MV-4-11 (cell line): ENCODE data around the gene LPAR1.
A peak's percentile ranks its signal among the peaks of the same experiment; 100 is the strongest.

Source experiments
- DNase-seq: peaks from one replicate; lab custom pipeline; 2025; lab: John Stamatoyannopoulos, UW

The LPAR1 gene

DNA sequence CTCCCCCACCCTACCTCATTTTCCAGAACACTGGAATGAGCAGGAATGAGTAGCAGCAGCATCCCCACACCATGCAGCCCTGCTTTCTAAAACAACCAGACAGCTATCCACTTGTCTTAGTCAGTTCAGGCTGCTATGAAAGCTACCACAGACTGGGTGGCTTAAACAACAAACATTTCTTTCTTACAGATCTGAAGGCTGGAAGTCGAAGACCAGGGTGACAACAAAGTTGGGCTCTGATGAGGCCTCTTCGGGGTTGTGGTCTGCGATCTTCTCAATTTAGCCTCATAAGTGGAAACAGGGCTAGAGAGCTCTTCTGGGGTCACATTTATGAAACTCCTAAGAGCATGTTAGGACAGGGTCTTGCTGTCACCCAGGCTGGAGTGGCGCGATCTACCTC is 38.9 kb downstream of the LPAR1 start:
- no peak for DNase-seq

DNA sequence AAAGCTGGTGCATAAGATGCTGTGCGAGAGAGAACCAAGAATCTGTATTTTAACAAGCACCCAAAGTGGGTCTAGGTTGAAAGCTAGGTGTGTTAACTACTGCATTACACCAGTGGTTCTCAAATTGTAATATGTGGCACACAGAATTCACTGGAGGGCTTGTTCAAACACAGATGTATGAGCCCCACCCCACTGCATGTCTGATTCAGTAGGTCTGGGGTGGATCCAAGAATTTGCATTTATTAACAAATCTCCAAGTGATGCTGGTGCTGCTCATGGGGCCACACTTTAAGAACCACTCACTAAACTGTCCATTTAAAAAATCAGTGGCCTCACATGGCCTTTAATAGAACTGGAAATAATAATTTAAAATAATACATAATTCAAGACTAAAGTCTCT is 40.4 kb downstream of the LPAR1 start:
- no peak for DNase-seq

- peak; percentile 16 for DNase-seq
Measured at GRCh38 chr9:110996436-110997220, 41.6 kb downstream of the LPAR1 start.

DNA sequence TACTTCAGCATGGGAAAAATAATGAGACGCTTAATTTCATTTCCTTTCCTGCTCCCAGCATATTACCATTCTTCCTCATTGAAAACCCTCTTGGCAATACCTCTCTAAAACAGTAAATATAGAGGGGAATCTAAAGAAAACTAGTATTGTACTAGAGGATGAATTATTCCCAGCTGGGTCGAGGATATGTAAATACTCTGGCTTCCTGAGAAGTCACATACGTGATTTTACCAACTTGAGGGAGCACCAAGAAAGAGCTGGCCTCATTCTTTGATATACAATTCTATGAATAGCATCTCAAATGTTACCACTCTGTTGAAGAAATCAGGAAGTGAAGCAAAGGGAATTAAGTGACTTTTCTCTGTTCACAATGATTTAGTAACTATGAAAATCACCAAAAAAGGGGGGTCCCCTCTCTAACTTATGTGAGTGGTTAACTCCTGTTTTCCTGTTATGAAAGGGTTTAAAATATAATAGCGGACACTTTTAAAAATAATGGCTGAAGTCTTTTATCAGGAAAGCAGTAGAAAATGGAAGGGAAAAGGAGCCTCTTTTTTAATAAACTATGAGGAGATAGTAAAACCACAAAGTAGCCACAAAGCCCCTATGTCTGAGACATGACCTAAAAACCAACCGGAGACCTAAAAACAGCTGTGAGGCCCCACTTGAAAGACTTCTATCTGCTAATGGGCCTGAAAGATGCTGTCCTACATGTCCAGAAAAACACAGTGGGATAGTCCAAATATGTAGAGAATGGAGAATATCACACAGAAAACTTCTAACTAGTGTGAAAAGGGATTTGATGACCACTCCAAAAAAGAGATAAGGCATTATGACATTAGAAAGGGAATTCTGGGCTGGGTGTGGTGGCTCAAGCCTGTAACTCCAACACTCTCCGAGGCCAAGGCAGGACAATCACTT is 42.6 kb downstream of the LPAR1 start:
- peak; percentile 91 for DNase-seq

DNA sequence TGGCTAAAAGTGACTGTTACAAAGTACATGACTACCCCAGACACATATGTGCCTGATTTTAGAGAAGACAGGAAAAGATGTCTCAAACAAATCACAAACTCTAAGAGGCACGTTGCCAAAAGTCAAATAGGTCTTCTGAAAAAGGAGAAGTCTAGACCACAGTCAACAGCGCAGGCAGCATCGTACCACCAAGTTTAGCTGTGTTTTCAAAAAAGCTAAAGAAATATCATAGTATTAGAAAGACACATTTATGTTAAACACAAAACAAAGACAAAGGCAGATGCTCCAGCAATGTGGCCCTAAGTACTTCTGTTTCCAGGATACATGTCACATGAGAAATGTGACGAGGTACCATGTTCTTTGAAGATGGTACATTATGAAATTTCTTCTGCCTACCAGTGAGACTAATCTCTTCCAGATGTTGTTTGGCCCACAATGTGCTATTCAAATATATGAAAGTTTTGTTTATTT is 43.5 kb downstream of the LPAR1 start:
- peak; percentile 90 for DNase-seq

GRCh38 chr9:110990481-110990880 is 47.8 kb downstream of the LPAR1 start:
- DNase-seq = no peak

GRCh38 chr9:110986529-110986928 is 51.7 kb downstream of the LPAR1 start:
- DNase-seq = peak; percentile 70

- no peak for DNase-seq
Measured at GRCh38 chr9:110984890-110985437, 53.3 kb downstream of the LPAR1 start.

DNA sequence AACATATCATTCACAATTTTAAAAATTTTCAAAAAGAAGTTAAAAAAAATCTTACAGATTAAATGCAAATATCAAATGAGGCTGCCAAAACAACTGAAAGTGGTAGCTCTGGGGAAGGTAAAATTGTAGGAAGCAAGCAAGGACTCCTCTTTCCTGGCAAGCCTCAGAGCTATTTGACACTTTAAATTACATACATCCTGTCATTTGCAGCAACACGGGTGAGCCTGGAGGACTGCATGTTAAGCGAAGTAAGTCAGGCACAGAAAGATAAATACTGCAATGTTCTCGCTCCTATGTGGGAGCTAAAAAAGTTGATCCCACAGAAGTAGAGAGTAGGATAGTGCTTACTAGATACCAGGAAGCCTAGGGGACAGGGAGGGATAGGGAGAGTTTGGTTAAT is 58.0 kb downstream of the LPAR1 start:
- DNase-seq = no peak

GRCh38 chr9:110979636-110980035 is 58.6 kb downstream of the LPAR1 start:
- DNase-seq = no peak

DNA sequence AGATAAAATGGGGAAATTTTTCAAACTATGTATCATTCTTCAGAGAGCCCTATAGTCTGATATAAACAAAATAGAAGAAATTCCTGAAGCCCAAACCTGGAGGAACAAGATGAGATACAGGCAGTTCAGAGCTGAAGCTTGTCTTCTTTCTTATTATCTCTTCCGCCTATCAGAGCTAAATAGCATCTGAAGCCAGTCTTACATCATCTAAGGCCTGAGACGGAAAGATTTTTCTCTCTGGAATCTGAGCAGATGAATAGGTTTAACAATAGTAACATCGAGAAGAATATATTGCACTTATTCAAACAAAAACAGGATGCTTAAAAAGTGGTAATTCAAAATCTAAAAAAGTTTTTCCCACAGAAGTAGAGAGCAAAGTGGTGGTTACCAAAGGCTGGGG is 59.8 kb downstream of the LPAR1 start:
- no peak for DNase-seq

DNA sequence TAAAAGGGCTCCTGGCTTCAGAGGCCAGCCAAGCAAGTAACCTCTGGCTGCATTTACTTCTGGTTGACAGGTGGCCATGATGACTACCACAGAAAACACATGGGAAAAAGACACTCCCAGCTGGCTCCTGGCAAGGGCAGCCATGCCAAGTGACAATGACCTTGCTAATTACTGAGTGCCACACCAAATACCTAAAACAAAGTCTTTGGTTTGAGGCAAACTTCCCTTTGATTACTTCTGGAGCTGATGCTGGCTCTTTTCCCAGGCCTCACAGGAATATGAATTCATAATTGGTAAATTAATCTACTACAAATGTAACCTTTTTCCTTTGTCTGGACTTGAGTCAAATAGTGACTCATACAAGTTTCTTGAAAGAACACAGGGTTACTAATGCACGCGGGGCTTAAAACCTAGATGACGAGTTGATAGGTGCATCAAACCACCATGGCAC is 61.0 kb downstream of the LPAR1 start:
- no peak for DNase-seq

DNA sequence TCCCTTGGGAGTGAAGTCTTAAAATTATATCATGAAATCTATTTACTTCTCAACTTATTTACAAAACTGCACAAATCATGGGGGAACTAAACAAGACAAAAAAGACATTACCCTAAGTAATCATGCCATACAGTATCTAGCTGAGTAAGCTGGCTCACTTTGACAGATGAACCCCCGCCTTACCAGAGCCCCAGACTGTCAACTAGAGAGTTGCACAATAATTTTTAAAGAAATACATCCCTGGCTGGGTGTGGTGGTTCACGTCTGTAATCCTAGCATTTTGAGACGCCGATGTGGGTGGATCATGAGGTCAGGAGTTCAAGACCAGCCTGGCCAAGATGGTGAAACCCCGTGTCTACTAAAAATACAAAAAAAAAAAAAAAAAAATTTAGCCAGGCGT is 62.3 kb downstream of the LPAR1 start:
- DNase-seq = peak; percentile 95

DNA sequence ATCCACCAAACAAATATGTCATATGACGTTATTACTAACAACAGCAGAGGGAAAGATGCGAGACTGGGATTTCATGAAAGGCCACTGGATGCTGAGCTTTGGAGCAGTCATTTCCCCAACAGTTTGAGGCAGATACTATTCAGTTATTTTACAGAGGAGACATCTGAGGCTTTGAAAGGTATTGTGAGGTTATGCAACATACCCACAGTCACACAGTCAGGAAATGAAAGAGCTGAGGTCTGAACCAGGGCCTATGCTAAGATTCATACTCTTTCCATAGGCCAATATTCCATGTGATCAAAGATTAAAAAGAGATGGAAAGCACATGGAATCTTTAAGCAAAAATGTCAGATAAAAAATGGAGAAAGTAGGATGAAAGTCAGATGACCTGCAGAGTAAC is 63.0 kb downstream of the LPAR1 start:
- peak; percentile 69 for DNase-seq

DNA sequence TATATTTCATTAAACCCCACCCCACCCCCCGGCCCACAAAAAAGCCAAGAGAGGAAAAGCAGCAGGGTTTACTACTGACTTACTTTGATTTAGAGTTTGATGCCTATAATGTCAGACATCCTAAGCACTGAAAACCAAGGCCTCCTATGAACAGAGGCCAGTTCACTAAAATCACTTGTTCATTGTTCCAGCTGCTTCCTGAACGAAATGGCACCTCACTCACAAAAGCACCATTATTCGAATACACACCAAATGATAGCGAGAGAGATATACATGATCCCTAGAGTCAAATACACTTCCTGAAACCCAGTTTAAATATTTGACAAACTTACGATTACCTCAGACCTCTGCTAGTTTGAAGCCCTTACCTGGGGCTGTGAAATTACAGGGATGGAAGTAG is 66.6 kb downstream of the LPAR1 start:
- DNase-seq = no peak

DNA sequence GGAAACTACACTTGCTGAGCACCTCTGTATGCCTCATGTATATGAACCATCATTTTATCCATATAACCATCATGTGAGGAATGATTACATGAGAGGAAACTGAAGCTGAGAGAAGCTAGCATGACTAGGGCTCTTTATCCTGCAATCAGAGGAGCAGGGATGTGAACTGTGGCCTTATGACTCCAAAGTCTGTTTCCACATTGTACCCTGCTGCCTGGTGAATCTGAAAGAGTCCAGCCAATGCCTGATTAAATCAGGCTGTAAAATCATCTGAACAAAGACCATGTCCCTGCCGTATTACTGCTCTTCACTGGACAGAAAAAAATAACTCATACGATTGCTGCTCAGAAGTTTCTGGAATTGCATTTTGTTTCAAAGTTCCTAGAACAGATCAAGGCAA is 67.0 kb downstream of the LPAR1 start:
- no peak for DNase-seq

DNA sequence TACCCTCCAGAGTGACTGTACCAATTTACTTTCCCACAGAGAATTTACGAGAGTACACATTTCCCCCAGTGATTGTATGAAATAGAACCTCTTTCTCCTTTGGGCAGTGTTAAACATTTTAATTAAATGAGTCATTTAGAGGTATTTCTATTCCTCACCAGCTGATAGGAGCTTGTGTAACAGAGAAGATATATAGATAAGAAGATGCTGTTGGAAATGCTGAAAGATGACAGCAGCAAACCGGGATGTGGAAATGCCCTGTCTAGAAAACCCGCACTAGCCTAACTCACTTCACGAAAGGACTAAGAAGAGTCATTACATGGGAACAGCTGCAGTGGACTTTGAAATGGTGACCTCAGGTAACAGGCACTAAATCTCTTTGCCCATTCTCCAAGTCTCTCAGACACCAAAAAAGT is 68.3 kb downstream of the LPAR1 start:
- no peak for DNase-seq

DNA sequence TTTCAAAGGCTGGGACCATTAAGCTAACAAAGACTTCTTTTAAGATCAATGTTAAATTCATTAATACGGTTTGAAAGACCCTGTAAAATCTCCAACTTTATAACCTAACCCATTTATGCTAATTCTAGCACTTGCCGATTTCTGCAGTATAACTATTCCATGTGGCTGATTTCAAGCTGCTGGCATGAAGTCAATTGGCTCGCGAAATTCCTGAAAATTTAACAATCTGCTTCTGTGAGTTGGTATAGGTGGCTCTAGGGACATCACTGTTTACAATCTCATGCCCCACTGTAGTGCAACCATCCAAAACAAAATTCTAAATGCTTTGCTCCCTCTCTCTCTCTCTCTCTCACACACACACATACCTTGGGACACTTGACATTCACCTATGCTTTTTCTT is 70.2 kb downstream of the LPAR1 start:
- no peak for DNase-seq

- DNase-seq = no peak
Measured at GRCh38 chr9:110967196-110967595, 71.1 kb downstream of the LPAR1 start.

- no peak for DNase-seq
Measured at GRCh38 chr9:110960288-110960687, 78.0 kb downstream of the LPAR1 start.

DNA sequence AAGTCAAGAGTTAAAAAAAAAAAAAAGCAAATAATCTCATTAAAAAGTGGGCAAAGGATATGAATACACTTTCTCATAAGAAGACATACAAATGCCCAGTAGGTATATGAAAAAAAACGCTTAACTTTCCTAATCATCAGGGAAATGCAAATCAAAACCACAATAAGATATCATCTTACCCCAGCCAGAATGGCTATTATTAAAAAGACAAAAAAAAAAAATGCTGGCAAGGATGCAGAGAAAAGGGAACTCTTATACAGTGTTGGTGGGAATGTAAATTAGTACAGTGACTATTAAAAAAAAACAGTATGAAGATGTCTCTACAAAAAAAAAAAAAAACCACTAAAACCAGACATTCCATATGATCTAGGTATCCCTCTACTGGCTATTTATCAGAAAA is 79.4 kb downstream of the LPAR1 start:
- no peak for DNase-seq

GRCh38 chr9:110954822-110955291 is 83.4 kb downstream of the LPAR1 start:
- DNase-seq = peak; percentile 90

- no peak for DNase-seq
Measured at GRCh38 chr9:110952540-110952859, 85.8 kb downstream of the LPAR1 start.
